Ovary (tissue), 3 donors: ENCODE data around the gene POU6F2.

Source experiments
- CTCF ChIP-seq, 3 donors: fragments of 450-650 bp in 2 of 3; fragments of 200-600 bp in 1 of 3; IDR thresholded peaks; one replicate each; pipeline versions ENCODE4 v1.5.1 to v1.8.0; 2016 to 2022; ENCODE audit warnings: antibody characterized with exemption in 3 of 3, mild to moderate bottlenecking in 1 of 3
- POLR2A ChIP-seq: fragments of 450-650 bp; IDR thresholded peaks from one replicate; pipeline ENCODE4 v1.6.1; 2017; ENCODE audit warnings: antibody characterized with exemption, mild to moderate bottlenecking, moderate library complexity
- donor health status: DM: no; HTN: no; CAD: no.

- no peak for TF ChIP-seq CTCF (IDR thresholded peaks at IDR 0.05)
- TF ChIP-seq POLR2A: no peak
These were observed 39.1 kb upstream of the POU6F2 start for GRCh38 chr7:38938589-38938988.
